Fibroblast of skin of right biceps (primary cell): Measurements from ENCODE around the gene C1QTNF6.
"Not testable (repeated sequence)": the region's sequence is repeated elsewhere in the genome, so short reads cannot be mapped to it uniquely, and the experiment has no call there.

Source experiments
- DNase-seq: peaks from one replicate; pipeline ENCODE4 v3.0.0-alpha.2; 2013

The C1QTNF6 gene

DNA sequence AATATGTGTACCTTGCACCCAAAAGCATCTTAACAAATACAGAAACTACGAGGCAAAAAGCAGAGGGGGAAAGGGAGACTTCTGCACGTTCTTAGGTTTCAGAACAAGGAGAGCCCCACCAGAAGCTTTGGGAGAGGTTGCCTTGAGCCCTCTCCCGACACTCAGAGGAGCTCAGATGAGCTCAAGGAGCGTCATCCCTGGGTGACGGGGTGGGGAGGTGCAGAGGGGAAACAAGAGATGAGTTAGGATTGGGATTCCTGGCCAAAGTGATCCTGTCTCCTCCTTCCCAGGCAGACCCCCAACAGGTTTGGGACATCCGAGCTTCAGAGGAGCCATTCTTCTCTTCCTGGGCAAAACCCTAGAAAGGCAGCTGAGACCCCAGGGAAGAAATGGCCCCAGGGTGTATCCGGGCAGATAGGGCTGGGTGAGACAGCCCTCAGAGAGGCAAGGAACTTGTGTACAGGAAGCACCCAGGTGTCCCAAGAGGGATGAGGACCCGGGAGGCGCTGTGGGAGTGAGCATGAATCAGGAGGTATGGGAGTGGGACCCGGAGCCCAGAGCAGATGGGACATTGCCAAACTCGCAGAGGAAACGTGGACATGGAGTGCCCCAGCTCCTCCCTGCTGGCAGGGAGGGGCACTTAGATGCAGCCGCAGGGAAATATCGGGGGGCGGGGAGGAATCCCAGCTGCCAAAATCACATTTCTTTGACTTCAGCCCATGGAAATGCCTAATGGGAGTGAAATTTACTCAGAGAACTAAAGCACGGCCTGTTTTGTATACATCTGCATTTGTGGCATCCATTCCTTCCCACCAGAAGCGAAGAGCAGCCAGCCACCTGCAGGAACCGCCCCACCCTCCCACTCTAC, 12.4 kb downstream of the C1QTNF6 start:
- DNase-seq = no peak

DNA sequence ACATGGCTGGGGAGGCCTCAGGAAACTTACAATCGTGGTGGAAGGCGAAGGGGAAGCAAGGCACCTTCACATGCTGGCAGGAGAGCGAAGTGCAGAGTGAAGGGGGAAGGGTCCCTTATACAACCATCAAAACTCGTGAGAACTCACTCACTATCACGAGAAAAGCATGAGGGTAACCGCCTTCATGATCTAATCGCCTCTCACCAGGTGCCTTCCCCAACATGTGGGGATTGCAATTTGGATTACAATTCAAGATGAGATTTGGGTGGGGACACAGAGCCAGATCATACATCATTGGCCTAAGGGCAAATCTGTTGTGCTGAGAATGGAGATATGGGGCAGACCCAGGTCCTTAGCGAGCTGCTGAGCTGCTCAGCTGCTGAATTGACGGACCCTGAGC, 13.1 kb downstream of the C1QTNF6 start:
- DNase-seq = no peak

DNA sequence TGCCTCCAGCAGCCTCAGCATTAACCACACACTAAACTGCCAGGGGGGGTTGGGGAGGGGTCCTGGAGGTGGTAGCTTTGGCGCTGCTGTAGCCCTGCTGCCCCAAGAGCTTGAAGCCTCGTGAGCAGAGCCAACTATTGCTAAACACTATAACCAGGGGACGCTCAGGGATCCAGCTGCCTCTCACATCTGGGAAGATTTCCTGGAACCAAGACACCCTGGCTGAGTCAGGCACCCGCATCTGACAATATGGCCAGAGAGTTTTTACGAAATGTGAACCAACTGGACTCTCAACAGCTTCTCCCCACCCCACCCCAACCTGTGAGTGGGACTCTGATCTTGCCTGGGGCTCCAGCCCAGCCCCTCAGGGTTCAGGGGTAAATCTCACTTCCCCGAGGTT, 14.3 kb downstream of the C1QTNF6 start:
- no peak for DNase-seq

DNA sequence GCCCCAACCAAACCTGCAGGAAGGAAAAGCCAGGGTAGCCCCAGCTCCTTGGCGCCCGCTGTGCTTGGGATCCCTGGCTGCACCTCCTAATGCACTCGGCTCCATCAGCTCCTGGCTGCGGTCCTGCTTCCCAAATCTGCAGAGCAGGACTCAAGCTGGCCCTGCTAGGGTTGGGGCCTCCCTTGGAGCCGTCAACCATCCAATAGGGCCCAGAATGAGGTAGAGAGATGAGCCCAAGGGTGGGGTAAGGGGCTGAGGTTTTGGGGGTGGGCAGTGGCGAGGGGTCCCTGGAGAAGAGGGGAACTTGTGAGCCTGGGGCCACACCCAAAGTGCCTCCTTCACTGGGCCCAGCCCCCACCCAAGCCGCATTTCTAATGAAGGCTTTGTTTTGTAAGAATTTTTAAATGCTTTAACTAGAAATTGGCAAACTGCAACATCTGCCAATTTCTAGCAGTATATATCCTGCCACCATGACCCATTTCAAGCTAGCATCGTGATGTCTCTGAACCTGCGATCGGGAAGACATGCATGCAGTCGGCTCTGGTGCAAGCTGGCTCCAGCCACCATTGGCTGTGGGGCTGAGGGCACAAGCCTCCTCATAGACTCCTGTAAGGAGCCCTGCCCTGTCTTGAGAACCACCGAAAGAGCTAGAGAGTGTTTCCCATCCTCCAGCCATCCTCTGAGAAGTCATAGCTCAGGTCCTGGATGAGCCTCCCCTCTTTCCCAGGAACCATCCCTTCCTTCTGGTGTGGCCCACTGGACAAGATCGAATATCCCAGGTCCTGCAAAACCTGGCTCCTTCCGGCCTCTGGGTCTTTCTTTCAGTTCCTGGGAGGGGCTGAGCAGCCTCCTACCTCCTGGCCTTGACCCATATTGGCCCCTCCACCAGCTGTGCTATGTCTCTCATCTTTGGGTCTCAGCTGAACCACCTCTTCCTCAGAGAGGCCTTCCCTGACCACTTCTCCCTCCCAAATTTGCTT, 15.5 kb downstream of the C1QTNF6 start:
- no peak for DNase-seq

DNA sequence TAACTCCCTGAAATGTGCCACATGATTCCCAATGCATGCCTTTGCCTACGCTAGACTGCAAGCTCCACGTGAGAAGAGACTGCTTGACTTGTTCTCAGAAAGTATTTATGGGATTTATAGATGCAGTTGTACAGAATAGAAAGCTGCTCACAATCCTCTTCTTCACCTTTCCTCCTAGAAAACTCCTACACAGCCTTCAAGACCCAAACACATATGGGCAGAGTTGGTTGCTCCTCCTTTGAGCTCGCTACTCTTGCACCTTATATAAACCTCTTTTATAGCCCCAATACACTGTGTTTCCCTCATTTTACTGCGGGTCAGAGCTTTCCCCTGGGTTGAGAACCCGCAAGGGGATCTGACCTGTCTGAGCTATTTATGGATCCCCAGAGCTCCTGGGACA, 16.4 kb downstream of the C1QTNF6 start:
- DNase-seq = no peak

DNA sequence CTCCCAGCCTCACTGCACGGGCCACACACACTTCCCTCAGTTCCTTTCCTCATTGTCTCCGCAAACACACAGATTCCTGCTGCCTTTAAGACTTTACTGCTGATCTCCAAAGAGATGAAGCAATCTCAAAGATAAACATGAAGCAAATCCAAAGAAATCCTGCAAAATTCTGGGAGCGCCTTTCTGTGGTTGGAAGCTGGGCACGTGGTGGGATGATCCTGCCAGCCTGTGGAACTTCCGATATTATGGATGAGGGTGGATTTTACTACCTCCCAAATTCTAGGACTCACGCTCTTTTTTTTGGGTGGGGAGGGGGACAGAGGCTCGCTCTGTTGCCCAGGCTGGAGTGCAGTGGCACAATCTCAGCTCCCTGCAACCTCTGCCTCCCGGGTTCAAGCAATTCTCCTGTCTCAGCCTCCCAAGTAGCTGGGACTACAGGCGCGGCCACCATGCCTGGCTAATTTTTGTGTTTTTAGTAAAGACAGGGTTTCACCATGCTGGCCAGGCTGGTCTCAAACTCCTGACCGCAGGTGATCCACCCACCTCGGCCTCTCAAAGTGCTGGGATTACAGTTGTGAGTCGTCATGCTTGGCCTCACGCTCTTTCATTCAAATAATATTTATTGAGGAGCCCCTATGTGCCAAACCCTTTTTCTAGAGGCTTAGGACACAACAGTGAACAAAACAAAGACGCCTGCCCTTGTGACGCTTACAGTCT, 17.2 kb downstream of the C1QTNF6 start:
- not testable (repeated sequence) for DNase-seq

DNA sequence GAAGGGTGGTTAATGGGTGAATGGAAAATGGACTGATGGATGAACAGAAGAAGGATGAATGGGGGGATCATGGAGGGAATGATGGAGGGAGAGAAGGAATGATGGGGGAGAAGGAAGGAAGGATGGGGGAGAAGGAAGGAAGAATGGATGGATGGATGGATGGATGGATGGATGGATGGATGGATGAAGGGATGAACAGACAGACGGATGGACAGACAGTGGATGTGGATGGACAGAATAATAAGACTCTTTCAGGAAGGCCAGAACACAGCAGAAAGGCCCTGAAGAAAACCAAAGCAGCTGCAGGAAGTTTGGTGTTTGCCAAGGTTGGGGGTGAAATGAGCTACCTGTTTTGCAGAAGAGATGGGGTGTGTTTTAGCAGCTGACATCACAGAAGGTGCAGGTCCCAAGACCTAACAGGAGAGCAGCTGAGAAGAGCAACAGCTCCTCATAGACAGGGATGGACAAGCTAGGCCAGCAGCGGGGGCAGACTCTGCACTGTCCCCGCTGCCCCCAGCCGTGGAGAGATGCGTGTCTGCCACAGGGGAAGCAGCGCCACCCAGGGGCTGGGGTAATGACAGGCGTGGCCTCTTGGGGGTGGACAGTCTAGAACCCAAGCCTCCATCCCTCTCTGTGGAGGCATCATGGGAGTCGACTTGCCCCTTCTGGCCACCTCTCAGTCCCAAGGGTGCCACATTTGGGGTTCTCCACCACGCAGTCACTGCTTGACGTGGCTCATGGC, 17.9 kb downstream of the C1QTNF6 start:
- no peak for DNase-seq

DNA sequence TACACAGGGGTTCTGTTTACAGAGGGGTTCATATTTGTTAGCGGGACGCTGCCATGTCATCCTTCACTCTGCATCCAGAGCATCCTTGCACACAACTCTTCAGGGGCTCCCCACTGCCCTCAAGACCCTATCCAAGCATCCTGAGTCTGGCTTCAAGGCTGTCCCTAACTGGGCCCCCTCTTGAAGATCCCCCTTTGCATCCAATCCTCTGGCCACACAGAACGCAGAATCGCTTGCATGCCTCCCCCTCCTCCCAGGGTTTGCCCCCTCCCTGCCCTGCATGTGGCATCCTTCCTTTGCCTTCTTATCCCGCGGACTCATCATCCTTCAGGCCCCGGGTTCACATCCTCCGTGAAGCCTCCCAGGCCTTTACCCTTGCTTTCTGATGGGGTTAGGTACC, 18.6 kb downstream of the C1QTNF6 start:
- no peak for DNase-seq

DNA sequence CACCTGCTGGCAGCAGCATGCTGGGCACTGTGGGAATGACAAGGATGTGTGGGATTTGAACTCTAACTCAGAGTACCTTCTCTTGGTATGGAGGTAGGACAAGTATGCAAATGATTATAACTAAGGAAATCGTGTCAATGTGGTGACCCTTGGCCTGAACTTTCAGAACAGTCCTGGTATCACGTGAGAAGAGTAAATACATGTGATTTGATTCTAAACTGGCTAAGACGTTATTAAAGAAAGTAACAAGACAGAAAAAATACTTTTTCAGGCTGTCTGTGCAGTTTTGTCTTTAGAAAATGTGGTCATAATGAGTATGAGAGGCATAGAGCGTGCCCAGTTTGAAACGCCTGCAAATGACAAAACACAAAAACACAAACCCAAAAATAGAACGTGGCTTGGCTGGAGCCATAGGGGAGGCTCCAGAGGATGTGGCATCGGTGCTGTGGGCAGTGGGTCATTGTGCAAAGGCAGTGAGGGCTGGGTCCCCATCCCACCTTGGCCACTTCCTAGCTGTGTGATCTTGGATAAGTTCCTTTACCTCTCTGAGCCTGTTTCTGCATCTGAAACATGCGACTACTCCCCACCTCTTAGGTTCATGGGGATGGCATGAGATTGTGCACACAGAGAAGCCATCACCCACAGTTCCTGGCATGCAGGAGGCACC, 19.9 kb downstream of the C1QTNF6 start:
- DNase-seq = no peak

DNA sequence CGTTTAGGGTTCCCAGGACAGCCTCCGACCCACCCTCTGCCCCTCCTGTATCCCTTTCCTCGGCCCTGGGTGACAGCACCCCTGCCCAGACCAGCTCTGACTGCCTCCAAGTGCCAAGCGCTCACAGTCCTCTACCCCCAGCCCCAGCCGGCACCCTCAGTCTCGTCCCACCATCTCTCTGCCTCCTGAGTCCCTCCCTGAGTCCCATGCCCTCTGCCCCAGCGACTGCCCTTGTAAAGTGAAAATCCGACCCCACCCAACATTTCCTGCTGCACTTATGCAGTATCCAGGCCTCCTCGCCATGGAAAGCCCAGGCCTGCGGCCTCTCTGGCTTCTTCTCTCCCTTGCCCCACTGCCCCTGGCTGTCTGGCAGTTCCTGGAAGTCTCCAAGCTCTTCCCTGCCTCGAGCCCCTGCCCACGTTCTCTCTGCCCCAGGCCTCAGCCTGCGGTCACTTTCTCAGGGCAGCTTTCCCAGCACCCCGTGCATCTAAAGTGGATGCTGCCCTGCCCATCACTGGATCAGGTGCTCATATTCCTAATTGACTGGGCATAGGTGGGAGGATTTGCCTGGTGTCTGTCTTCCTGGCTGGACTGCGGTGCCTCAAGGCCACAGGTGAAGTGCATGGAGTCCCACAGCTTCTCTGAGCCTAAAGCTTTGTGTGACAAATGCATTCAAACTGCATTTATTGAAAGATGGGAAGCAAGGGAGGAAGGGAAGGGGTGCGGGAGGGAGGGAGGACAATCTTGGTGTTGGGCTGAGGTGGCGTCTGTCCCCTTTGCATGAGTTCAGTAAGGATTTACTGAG, 20.7 kb downstream of the C1QTNF6 start:
- DNase-seq = no peak

DNA sequence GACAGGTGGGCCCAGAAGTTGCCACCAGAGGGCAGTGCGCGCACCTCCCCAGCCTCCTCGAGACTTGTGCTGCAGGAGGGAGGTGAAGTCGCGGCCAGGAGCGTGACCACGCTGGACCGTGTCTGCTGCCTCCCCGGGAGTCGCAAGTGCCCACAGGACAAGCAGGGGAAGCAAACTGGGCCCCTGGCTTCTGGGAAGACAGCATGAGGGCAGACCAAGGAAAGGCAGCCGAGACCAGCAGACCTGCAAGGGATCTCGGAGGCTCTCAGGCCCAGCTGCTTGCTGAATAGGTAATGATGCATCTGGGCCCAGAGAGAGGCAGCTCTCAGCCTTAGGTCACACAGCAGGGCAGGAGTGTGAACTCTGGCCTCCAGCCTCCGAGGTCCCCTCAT, 21.4 kb downstream of the C1QTNF6 start:
- peak; percentile 66 for DNase-seq

DNA sequence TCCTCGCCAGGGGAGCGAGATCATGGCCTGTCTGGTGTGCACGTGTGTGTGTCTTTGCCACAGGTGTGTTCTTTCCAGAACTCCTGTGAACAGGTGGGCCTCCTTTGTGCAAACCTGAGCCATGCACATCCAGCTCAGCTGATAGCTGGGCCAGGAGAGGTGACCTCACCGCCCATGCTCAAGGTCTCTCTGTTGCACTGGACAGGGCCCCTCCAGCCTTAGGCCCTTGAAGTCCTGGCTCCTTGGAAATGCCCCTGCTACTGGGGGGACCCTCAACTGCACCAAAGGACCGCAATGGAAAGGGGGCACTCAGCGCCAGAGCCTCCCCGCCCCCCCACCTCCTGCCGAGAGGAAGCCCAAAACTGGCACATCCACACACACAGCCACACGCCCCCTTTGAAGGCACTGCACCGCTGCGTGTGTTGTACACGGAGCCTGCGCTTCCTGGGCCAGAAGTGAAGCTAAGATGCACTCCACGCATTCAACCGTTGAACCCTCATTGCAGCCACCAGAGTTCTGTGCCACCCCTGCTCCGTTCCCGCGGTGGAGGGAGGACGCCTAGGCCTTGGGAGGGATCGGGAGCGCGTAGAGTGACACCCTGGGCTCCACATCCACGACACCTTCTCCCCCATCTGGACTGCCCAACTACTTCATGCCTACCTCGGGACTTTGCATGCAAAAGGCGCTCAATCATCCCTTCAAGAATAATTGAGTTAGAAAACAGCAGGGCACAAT, 21.9 kb downstream of the C1QTNF6 start:
- no peak for DNase-seq

DNA sequence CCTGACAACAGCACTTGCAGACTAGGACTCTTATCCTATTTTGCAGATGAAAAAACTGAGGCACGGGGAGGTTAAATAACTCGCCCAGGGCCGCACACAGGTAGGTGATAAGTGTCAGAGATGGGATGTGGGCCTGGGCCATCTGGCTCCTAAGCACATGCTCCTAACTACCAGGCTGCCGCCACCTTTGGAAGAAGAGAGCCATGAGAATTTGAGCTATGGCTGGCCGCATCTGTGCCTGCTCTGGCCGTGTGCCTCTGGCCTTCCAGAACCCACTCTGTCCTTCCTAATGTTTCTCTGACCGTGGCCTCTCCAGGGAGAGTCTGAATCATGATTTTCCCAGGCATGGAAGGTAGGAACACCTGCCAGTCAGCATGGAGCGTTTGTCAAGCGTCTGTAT, 23.0 kb downstream of the C1QTNF6 start:
- DNase-seq = no peak

DNA sequence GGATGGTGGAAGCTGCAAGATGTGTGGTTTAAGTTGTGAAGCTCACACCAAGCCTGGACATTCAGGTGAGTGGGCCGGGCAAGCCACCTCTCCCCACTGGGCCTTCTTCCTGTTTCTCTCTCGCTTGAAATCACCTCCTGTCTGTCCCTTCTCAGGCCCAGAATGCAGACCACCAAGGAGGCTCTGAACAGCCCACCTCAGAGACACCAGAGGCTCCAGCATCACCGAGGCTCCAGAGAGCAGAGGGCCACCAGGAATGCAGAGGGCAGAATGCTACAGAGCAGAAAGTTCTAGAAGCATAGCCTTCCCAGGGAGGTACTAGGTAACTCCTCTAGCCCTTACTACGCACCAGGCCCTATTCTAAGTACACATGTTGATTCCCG, 23.6 kb downstream of the C1QTNF6 start:
- no peak for DNase-seq

DNA sequence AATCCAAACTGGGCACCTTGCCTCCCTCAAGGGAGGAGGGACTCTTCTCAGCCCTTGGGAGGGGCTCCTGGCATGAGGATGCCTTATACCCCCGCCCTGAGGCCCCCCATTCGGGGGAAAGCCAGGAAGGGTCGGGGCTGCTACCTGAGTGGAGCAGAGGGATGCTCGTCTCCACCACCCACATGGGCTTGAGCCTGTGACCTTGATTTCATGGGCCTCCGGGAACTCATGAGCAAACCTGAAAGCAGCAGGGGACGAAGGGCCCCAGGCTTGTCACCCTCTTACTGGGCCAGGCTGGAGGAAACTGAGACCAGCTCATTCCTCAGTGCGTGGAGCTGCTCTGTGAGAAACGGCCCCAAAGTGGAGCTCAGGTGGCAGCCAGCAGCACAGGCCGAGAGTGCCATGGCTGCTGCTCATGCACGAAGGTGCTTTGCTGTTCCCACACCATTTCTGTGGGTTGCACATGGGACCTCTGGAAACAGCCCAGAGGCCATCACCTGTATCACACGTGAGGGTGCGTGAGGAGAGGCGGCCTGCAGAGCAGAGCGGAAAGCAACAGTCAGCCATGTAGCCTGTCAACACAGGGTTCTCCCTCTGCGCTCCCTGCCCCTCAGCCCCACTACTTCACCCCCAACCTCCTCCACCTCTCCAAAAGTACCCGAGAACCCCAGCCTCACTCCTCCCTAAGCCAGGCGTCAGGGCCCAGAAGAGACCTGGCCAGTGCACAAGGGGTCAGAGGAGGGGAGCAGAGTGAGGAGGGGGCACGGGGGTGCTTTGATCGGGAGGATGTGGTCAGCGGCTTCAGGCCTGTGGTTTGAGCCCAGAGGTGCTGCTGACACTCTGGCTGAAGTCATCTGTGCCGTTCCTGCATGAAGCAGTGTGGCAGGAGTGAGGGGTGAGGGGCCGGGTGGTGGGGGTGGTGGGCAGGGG, 24.2 kb downstream of the C1QTNF6 start:
- DNase-seq = no peak

DNA sequence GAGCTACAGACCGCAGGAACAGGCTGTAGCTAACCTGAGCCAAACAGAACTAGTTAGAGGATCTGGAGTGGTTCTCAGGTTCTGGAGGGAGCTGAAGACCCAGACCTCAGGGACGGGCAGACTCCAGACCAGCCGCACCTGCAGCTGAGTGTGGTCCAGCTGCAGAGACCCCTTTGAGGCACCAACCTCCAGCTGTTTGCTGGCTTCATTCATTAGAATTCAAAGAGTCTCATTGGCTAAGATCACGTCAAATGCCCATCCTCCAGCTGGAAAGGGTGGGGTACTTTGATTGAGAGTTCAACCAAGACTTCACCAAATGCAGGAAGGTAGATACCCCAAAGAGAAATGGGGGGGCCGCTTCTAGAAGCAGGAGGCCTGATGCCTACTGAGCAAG, 25.0 kb downstream of the C1QTNF6 start:
- no peak for DNase-seq

DNA sequence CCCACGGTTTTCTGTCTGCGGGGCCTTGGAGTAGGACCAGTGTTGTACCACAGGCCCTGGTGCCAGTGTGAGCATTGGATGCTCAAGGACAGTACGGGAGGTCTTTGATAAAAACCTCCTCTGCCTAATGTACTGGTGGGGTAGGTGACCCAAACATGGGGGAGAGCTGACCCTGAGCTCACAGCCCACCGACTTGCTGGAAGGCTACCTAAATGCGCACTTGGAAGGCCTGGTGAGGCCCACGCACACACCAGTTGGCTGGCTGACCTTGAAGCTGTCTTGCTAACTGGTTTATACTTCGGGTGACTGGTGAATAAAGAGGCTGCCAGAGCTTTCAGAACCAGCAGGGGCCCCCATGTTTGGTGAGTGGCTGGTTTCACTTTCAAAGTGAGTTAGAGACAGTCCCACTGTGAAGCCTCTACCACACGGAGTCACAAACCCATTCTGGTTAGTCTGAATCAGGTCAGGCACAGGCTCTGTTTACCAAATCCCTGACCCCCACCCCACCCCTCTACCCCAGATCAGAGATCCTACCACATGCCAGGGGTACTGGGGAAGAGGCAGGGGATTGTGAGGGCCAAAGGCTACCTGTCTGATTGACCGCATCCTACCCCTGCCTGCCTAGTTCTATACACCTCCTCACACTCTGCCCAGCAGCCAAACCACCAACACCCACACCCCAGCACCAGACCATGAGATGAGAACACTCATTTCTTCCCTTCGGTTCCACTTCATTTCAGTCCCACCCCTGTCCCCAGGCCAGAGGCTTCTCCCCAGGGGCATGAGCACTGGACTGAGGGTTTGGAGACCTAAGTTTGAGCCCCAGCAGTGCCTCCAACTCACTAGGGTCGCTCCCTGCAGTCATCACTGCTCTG, 25.6 kb downstream of the C1QTNF6 start:
- no peak for DNase-seq

DNA sequence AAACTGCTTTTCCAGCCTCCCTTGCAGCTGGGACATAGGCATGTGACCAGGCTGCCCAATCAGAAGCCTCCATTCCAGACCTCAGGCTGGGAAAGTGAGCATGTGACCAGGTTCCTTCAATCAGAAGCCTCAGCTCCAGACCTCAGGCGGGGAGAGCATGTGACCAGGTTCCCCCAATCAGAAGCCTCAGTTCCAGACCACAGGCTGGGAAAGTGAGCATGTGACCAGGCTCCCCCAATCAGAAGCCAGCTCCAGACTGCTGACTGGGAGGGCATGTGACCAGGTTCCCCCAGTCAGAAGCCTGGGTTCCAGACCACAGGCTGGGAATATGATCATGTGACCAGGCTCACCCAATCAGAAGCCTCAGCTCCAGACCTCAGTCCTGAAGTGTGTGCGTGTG, 26.6 kb downstream of the C1QTNF6 start:
- peak; percentile 15 for DNase-seq
